MCF 10A (cell line): ENCODE data around the gene NR5A2. TPM values are rescaled to one million over a fixed set of nuclear protein-coding genes. Genes with fewer than 3 reads are reported as not detected.

Source experiments
- BruUV-seq: library from RNA; stranded (reverse); fragments of 400-500 nt; replicated peaks from 2 replicates; lab custom pipeline; 2021; lab: Mats Ljungman, UMichigan
- CTCF ChIA-PET: fragments of 300-600 bp; sonication (Branson Sonifier 250); formaldehyde crosslinking; extraction: SDS; loops from one replicate; lab custom pipeline; 2021; ENCODE audit warnings: antibody characterized with exemption, inconsistent platforms; lab: Yijun Ruan, JAX
- POLR2A ChIA-PET: fragments of 300-600, 350-650 bp; sonication (Branson Sonifier 250); formaldehyde crosslinking; extraction: SDS; loops from one replicate; lab custom pipeline; 2020; ENCODE audit warnings: antibody characterized with exemption, inconsistent platforms; lab: Yijun Ruan, JAX
- DNase-seq: peaks from one replicate; pipeline ENCODE4 v3.0.0-alpha.2; 2018; ENCODE audit not compliant: unreplicated experiment
- H3K27ac Mint-ChIP-seq: one replicate; pipeline ENCODE4 v1.8.0; 2022; ENCODE audit warnings: mild to moderate bottlenecking, low read depth, mixed read lengths; ENCODE audit not compliant: unreplicated experiment
- H3K27me3 Mint-ChIP-seq: one replicate; pipeline ENCODE4 v1.8.0; 2022; ENCODE audit warnings: mixed read lengths; ENCODE audit not compliant: insufficient read depth, unreplicated experiment
- H3K36me3 Mint-ChIP-seq: one replicate; pipeline ENCODE4 v1.8.0; 2022; ENCODE audit warnings: mild to moderate bottlenecking, moderate library complexity, mixed read lengths; ENCODE audit not compliant: insufficient read depth, unreplicated experiment
- H3K4me1 Mint-ChIP-seq: one replicate; pipeline ENCODE4 v1.8.0; 2022; ENCODE audit warnings: mixed read lengths; ENCODE audit not compliant: insufficient read depth, unreplicated experiment
- H3K4me3 Mint-ChIP-seq: one replicate; pipeline ENCODE4 v1.8.0; 2022; ENCODE audit warnings: mild to moderate bottlenecking, moderate library complexity, mixed read lengths; ENCODE audit not compliant: unreplicated experiment
- H3K9me3 Mint-ChIP-seq: one replicate; pipeline ENCODE4 v1.8.0; 2022; ENCODE audit warnings: mixed read lengths; ENCODE audit not compliant: unreplicated experiment
- intact Hi-C: fragments of 100-400 bp; cut with micrococcal nuclease; formaldehyde crosslinking; loops from 2 replicates; pipeline ENCODE4 v1.14.1; 2022
- total RNA-seq: library from RNA; stranded (reverse); gene quantifications from 2 replicates; pipeline ENCODE4 v1.2.3, GENCODE V29; 2022
- TF ChIP-seq, protein P1 (sequence below): fragments of 200-600 bp; IDR thresholded peaks from one replicate; pipeline ENCODE4 v1.8.0; 2022; ENCODE audit warnings: antibody characterized with exemption, mild to moderate bottlenecking; ENCODE audit not compliant: unreplicated experiment

Gene NR5A2
- total RNA-seq, 1 experiment from 2014 or later: 0.09 TPM

DNA sequence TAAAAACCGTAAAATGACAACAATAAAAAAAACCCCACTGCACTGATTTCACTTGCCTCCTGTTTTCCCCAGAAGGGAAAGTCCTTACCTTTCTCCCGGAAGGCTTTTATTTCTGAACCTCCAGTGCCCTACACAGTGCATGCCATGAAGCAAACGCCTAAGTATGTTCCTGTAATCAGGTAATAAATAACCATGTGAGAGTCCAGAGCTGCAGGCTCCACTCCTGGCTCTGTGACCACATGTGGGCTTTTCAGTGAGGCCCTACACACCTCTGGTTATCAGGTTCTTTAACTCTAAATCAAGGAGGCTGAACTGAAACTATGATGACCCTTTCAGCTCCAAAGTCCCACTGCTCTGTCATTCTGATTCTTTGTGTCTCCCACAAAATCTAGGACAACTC lies 20.8 kb upstream of the NR5A2 start:
- no peaks in the 10 kb centered on the region for H3K9me3 Mint-ChIP-seq
- H3K4me1 Mint-ChIP-seq: no peaks in the 10 kb centered on the region
- H3K36me3 Mint-ChIP-seq: no peaks in the 10 kb centered on the region
- H3K27me3 Mint-ChIP-seq: no peaks in the 10 kb centered on the region
- no peak for DNase-seq
- TF ChIP-seq, protein P1, sequence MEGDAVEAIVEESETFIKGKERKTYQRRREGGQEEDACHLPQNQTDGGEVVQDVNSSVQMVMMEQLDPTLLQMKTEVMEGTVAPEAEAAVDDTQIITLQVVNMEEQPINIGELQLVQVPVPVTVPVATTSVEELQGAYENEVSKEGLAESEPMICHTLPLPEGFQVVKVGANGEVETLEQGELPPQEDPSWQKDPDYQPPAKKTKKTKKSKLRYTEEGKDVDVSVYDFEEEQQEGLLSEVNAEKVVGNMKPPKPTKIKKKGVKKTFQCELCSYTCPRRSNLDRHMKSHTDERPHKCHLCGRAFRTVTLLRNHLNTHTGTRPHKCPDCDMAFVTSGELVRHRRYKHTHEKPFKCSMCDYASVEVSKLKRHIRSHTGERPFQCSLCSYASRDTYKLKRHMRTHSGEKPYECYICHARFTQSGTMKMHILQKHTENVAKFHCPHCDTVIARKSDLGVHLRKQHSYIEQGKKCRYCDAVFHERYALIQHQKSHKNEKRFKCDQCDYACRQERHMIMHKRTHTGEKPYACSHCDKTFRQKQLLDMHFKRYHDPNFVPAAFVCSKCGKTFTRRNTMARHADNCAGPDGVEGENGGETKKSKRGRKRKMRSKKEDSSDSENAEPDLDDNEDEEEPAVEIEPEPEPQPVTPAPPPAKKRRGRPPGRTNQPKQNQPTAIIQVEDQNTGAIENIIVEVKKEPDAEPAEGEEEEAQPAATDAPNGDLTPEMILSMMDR: no peak
- H3K4me3 Mint-ChIP-seq: no peak overlapping the region
- BruUV-seq: no TSS peak
- POLR2A ChIA-PET: interaction anchor here (0.6 kb wide), 1 partner anchor 24 kb away, joined by 3 read pairs; no protein-coding TSS in a partner anchor
- intact Hi-C loops: no loop called here
- H3K27ac Mint-ChIP-seq: no peak overlapping the region
- CTCF ChIA-PET: interaction anchor here (0.7 kb wide), 1 partner anchor 301 kb away, joined by 3 read pairs; no protein-coding TSS in a partner anchor

GRCh38 chr1:200015811-200016210 lies 11.7 kb upstream of the NR5A2 start:
- H3K27me3 Mint-ChIP-seq: no peaks in the 10 kb centered on the region
- intact Hi-C loops: no loop called here
- H3K9me3 Mint-ChIP-seq: no peaks in the 10 kb centered on the region
- H3K27ac Mint-ChIP-seq: no peak overlapping the region
- CTCF ChIA-PET: interaction anchor here (0.6 kb wide), 1 partner anchor 26 kb away, joined by 3 read pairs; no protein-coding TSS in a partner anchor
- H3K4me1 Mint-ChIP-seq: no peaks in the 10 kb centered on the region
- BruUV-seq: no TSS peak
- TF ChIP-seq, protein P1: no peak
- POLR2A ChIA-PET: no interaction called here
- no peak for DNase-seq
- H3K4me3 Mint-ChIP-seq: no peak overlapping the region
- H3K36me3 Mint-ChIP-seq: no peaks in the 10 kb centered on the region

- no TSS peak for BruUV-seq
- Mint-ChIP-seq H3K27me3 (no peaks in the 10 kb centered on the region), H3K27ac (no peak overlapping the region), H3K36me3 (no peaks in the 10 kb centered on the region), H3K4me3 (no peak overlapping the region), H3K9me3 (no peaks in the 10 kb centered on the region), H3K4me1 (peaks cover 4% of the 10 kb centered on the region)
- CTCF ChIA-PET: no interaction called here
- POLR2A ChIA-PET: interaction anchor here (0.6 kb wide), 1 partner anchor 49 kb away, joined by 3 read pairs; no protein-coding TSS in a partner anchor
- intact Hi-C loops: no loop called here
- DNase-seq: no peak
- TF ChIP-seq, protein P1: no peak
Measured at GRCh38 chr1:200021577-200022238, 5.8 kb upstream of the NR5A2 start.

DNA sequence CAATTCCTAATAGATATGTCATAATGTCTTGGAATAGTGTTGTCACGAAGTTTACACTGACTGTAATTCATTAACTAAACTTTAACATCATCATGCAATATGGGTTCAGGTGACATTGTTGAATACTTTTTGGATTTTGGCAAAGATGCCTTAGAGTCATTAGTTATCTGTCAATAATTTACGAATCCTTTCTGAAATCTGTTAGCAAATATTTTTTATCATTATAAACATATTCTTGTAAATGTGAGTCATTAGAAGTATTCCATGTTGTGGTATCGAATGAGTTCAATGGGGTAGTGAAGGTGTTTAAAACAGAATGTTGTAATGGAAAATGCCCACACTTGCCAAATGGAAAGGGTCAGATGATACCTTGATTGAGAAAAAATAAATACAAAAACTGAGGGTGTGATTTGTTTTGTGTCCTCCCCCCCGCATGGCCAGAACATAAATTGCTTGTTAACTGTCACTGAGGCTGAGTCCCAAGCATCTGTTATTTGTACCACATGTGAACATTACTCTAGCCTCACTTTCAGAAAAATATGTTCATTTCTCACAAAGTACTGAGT lies 5.2 kb upstream of the NR5A2 start:
- intact Hi-C loops: no loop called here
- CTCF ChIA-PET: no interaction called here
- POLR2A ChIA-PET: no interaction called here
- no peak for DNase-seq
- Mint-ChIP-seq H3K27me3 (no peaks in the 10 kb centered on the region), H3K27ac (no peak overlapping the region), H3K4me3 (no peak overlapping the region), H3K4me1 (peaks cover 4% of the 10 kb centered on the region), H3K36me3 (no peaks in the 10 kb centered on the region), H3K9me3 (no peaks in the 10 kb centered on the region)
- TF ChIP-seq, protein P1: no peak
- BruUV-seq: no TSS peak
